Body of pancreas (tissue), 4 donors: ENCODE results near the gene ADGRG7. TPM values are rescaled to one million over a fixed set of nuclear protein-coding genes. Genes with fewer than 3 reads are reported as not detected.
"Not testable (repeated sequence)": the region's sequence is repeated elsewhere in the genome, so short reads cannot be mapped to it uniquely, and the experiment has no call there.

Experiments
- ATAC-seq: fragments of 150-250 bp; one replicate; pipeline ENCODE4 v1.9.1; 2016
- DNase-seq, 4 donors: peaks; one replicate each; pipeline ENCODE4 v3.0.0-alpha.2; 2019
- H3K27ac ChIP-seq, 4 donors: fragments of 200-600 bp; sonication (generic); 1 replicate in 3 of 4; 2 replicates in 1 of 4; pipeline versions ENCODE4 v1.5.1 to v1.6.1; 2016 to 2019; ENCODE audit warnings: mild to moderate bottlenecking in 1 of 4, mixed read lengths in 1 of 4, moderate library complexity in 1 of 4
- H3K27me3 ChIP-seq, 2 donors: fragments of 200-600 bp; sonication (generic); one replicate each; pipeline ENCODE4 v1.6.0; 2016; ENCODE audit warnings: mild to moderate bottlenecking in 1 of 2
- H3K36me3 ChIP-seq, 2 donors: fragments of 200-600 bp; sonication (generic); replicated peaks in 1 of 2; 2 replicates each; pipeline ENCODE4 v1.5.1; 2016; ENCODE audit warnings: low read depth in 2 of 2; ENCODE audit not compliant: insufficient read depth in 1 of 2
- H3K4me1 ChIP-seq: fragments of 200-600 bp; sonication (generic); one replicate; pipeline ENCODE4 v1.6.0; 2016
- H3K4me3 ChIP-seq, 2 donors: fragments of 200-600 bp; sonication (generic); 1 replicate in 1 of 2; 2 replicates in 1 of 2; pipeline ENCODE4 v1.5.1; 2016 to 2019
- H3K9me3 ChIP-seq, 3 donors: fragments of 200-600 bp; sonication (generic); 1 replicate in 2 of 3; 2 replicates in 1 of 3; pipeline ENCODE4 v1.5.1; 2016
- CTCF ChIP-seq, 7 experiments: fragments of 450-650 bp in 4 of 7; fragments of 200-600 bp in 3 of 7; sonication (generic) in 3 of 7; IDR thresholded peaks; one replicate each; pipeline ENCODE4 v1.5.1; 2016 to 2019; ENCODE audit warnings: antibody characterized with exemption in 7 of 7
- POLR2A ChIP-seq, 3 donors: fragments of 450-650 bp; IDR thresholded peaks; one replicate each; pipeline ENCODE4 v1.6.1; 2016; ENCODE audit warnings: antibody characterized with exemption in 3 of 3, mild to moderate bottlenecking in 2 of 3
- WGBS, 2 donors: methylation state at CpG; one replicate each; pipeline ENCODE4 v1.1.5; 2017; 5-methylcytosine and 5-hydroxymethylcytosine counted together
- intact Hi-C: fragments of 100-400 bp; cut with DNase I; formaldehyde crosslinking; loops from one replicate; pipeline ENCODE4 v1.15.1; 2023
- total RNA-seq, 2 donors: library from RNA; depleted of rRNA; stranded (reverse); fragments of >200 nt; gene quantifications; one replicate each; pipeline ENCODE4 v1.1.0, GENCODE V29; 2016

Gene ADGRG7
- total RNA-seq, 2 donors from 2014 or later: not detected

GRCh38 chr3:100647657-100648056 lies 38.3 kb downstream of the ADGRG7 start:
- no peaks in the 10 kb centered on the region for H3K27me3 ChIP-seq
- H3K4me1 ChIP-seq: no peaks in the 10 kb centered on the region
- H3K9me3 ChIP-seq: no peaks in the 10 kb centered on the region
- H3K36me3 ChIP-seq: no peaks in the 10 kb centered on the region
- no peak overlapping the region for H3K27ac ChIP-seq
- 66 to 86% methylated on average over 1 of the region's 1 CpG for WGBS, 2 donors
- TF ChIP-seq CTCF (IDR thresholded peaks at IDR 0.05) (no peak), POLR2A (IDR thresholded peaks at IDR 0.05) (no peak)
- ATAC-seq: no peak
- intact Hi-C loops: no loop called here
- H3K4me3 ChIP-seq: no peak overlapping the region
- DNase-seq: no peak

- Histone ChIP-seq H3K27ac (peak overlapping the region in 1 of 4 donors; percentile 58), H3K27me3 (no peaks in the 10 kb centered on the region), H3K36me3 (no peaks in the 10 kb centered on the region), H3K4me3 (no peak overlapping the region), H3K4me1 (no peaks in the 10 kb centered on the region), H3K9me3 (no peaks in the 10 kb centered on the region)
- intact Hi-C loops: no loop called here
- TF ChIP-seq POLR2A (IDR thresholded peaks at IDR 0.05): no peak
- TF ChIP-seq CTCF (IDR thresholded peaks at IDR 0.05): peak in 1 of 7 experiments; percentile 6
- 20 to 28% methylated on average over 4 of the region's 4 CpGs for WGBS, 2 donors
- DNase-seq: no peak
- ATAC-seq: peak; percentile 47
These were observed 41.5 kb downstream of the ADGRG7 start for GRCh38 chr3:100650651-100651619.

- Histone ChIP-seq H3K36me3 (no peaks in the 10 kb centered on the region), H3K9me3 (no peaks in the 10 kb centered on the region), H3K4me1 (no peaks in the 10 kb centered on the region), H3K27ac (no peak overlapping the region), H3K27me3 (no peaks in the 10 kb centered on the region), H3K4me3 (no peak overlapping the region)
- no peak for DNase-seq
- intact Hi-C loops: no loop called here
- no peak for ATAC-seq
- 82 to 83% methylated on average over 13 of the region's 13 CpGs for WGBS, 2 donors
- TF ChIP-seq POLR2A (IDR thresholded peaks at IDR 0.05): no peak
- no peak for TF ChIP-seq CTCF (IDR thresholded peaks at IDR 0.05)
These were observed 44.3 kb downstream of the ADGRG7 start for GRCh38 chr3:100653604-100654294.

- ATAC-seq (no peak), DNase-seq (no peak)
- intact Hi-C loops: no loop called here
- H3K9me3 ChIP-seq: no peaks in the 10 kb centered on the region
- TF ChIP-seq POLR2A (IDR thresholded peaks at IDR 0.05) (no peak), CTCF (IDR thresholded peaks at IDR 0.05) (no peak)
- H3K36me3 ChIP-seq: no peaks in the 10 kb centered on the region
- H3K4me3 ChIP-seq: no peak overlapping the region
- no peak overlapping the region for H3K27ac ChIP-seq
- H3K4me1 ChIP-seq: no peaks in the 10 kb centered on the region
- WGBS, 2 donors: 67 to 72% methylated on average over 2 of the region's 2 CpGs
- no peaks in the 10 kb centered on the region for H3K27me3 ChIP-seq
These were observed 47.5 kb downstream of the ADGRG7 start for GRCh38 chr3:100656945-100657344.

- H3K27ac ChIP-seq, H3K36me3 ChIP-seq, H3K4me1 ChIP-seq, H3K27me3 ChIP-seq, H3K4me3 ChIP-seq, H3K9me3 ChIP-seq, ATAC-seq, DNase-seq, intact Hi-C loops: not testable (repeated sequence)
These were observed 51.9 kb downstream of the ADGRG7 start for GRCh38 chr3:100661294-100661693.
